ENCODE measurements around the gene TBC1D14.
A peak's percentile ranks its signal among the peaks of the same experiment; 100 is the strongest.

TBC1D14 gene

GRCh38 chr4:6942238-6942800, 32.7 kb downstream of the TBC1D14 start:
- Histone ChIP-seq H3K4me1 (ENCODE audit: control insufficient read depth, insufficient read depth, low read length) (peaks cover 69% of the 10 kb centered on the region), H3K9me3 (ENCODE audit: control insufficient read depth, insufficient read depth, low read depth, low read length) (no peaks in the 10 kb centered on the region), H3K27ac (ENCODE audit: low read depth, low read length) (no peak overlapping the region), H3K36me3 (ENCODE audit: control insufficient read depth, insufficient read depth, low read length) (no peaks in the 10 kb centered on the region), H3K4me3 (ENCODE audit: low read depth, low read length) (no peak overlapping the region), H3K9ac (ENCODE audit: low read length) (no peak overlapping the region), H3K27me3 (ENCODE audit: control insufficient read depth, insufficient read depth, low read length) (no peaks in the 10 kb centered on the region)

- Histone ChIP-seq H3K27ac (ENCODE audit: low read depth, low read length) (no peak overlapping the region), H3K27me3 (ENCODE audit: control insufficient read depth, insufficient read depth, low read length) (no peaks in the 10 kb centered on the region), H3K9ac (ENCODE audit: low read length) (no peak overlapping the region), H3K36me3 (ENCODE audit: control insufficient read depth, insufficient read depth, low read length) (no peaks in the 10 kb centered on the region), H3K4me1 (ENCODE audit: control insufficient read depth, insufficient read depth, low read length) (peaks cover 60% of the 10 kb centered on the region), H3K9me3 (ENCODE audit: control insufficient read depth, insufficient read depth, low read depth, low read length) (no peaks in the 10 kb centered on the region), H3K4me3 (ENCODE audit: low read depth, low read length) (no peak overlapping the region)
These were observed 33.6 kb downstream of the TBC1D14 start for GRCh38 chr4:6943012-6943884.

DNA sequence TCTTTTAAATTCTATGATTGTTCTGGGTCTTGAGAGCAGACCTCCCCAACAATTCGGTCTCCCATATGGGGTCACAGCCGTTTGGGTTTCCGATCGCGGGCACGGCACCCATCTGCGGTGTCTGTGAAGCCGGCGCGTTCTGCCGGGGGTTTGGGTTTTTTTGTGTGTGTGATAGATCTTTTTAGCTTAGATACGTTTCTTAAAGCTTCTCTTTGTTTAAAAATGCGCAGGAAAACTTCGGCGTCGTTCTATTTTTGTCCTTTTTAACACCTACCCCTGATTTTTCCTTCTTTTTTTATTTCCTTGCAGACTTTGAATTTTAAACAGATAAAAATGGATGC, 34.2 kb downstream of the TBC1D14 start:
- no peaks in the 10 kb centered on the region for H3K9me3 ChIP-seq (ENCODE audit: control insufficient read depth, insufficient read depth, low read depth, low read length)
- no peaks in the 10 kb centered on the region for H3K27me3 ChIP-seq (ENCODE audit: control insufficient read depth, insufficient read depth, low read length)
- no peak overlapping the region for H3K4me3 ChIP-seq (ENCODE audit: low read depth, low read length)
- peaks cover 54% of the 10 kb centered on the region for H3K4me1 ChIP-seq (ENCODE audit: control insufficient read depth, insufficient read depth, low read length)
- no peaks in the 10 kb centered on the region for H3K36me3 ChIP-seq (ENCODE audit: control insufficient read depth, insufficient read depth, low read length)
- no peak overlapping the region for H3K9ac ChIP-seq (ENCODE audit: low read length)
- no peak overlapping the region for H3K27ac ChIP-seq (ENCODE audit: low read depth, low read length)

- H3K9ac ChIP-seq (ENCODE audit: low read length): peak overlapping the region; percentile 0
- no peaks in the 10 kb centered on the region for H3K9me3 ChIP-seq (ENCODE audit: control insufficient read depth, insufficient read depth, low read depth, low read length)
- no peaks in the 10 kb centered on the region for H3K27me3 ChIP-seq (ENCODE audit: control insufficient read depth, insufficient read depth, low read length)
- peaks cover 52% of the 10 kb centered on the region for H3K4me1 ChIP-seq (ENCODE audit: control insufficient read depth, insufficient read depth, low read length)
- H3K36me3 ChIP-seq (ENCODE audit: control insufficient read depth, insufficient read depth, low read length): no peaks in the 10 kb centered on the region
- no peak overlapping the region for H3K4me3 ChIP-seq (ENCODE audit: low read depth, low read length)
- no peak overlapping the region for H3K27ac ChIP-seq (ENCODE audit: low read depth, low read length)
These were observed 34.9 kb downstream of the TBC1D14 start for GRCh38 chr4:6944301-6945051.

DNA sequence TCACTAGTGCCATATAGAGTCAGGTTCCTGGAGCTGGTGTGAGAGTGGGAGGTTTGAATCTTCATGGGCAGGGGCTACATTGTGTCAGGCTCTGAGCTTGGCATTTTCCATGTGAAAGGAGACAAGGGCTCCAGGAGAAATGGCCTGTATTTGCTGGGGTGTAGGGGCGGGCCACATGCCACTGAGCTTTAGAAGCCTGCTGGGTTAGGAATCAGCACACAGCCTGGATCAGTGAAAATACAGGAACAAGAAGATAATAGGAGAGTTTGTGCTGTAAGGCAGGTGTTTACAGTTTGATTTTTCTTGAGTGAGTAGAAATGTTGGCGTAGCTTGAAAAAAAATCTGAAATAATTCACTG, 35.4 kb downstream of the TBC1D14 start:
- Histone ChIP-seq H3K27ac (ENCODE audit: low read depth, low read length) (no peak overlapping the region), H3K9ac (ENCODE audit: low read length) (no peak overlapping the region)

DNA sequence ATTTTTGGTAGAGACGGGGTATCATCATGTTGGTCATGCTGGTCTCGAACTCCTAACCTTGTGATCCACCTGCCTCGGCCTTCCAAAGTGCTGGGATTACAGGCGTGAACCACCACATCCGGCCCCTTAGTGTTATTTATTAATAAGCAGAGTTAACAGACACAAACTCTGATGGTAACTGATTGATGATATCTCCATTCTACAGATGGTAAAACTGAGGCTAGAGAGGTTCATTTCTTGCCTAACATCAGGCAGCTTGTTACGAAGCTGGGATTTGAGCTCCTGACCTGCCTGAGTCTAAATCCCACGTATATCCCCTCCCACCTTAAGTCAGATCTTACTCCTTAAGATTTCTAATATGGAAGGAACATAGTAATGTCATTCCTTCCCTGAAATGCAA, 36.9 kb downstream of the TBC1D14 start:
- H3K27ac ChIP-seq (ENCODE audit: low read depth, low read length): no peak overlapping the region
- no peak overlapping the region for H3K4me3 ChIP-seq (ENCODE audit: low read depth, low read length)
- peaks cover 37% of the 10 kb centered on the region for H3K4me1 ChIP-seq (ENCODE audit: control insufficient read depth, insufficient read depth, low read length)
- no peaks in the 10 kb centered on the region for H3K9me3 ChIP-seq (ENCODE audit: control insufficient read depth, insufficient read depth, low read depth, low read length)
- no peaks in the 10 kb centered on the region for H3K27me3 ChIP-seq (ENCODE audit: control insufficient read depth, insufficient read depth, low read length)
- H3K36me3 ChIP-seq (ENCODE audit: control insufficient read depth, insufficient read depth, low read length): no peaks in the 10 kb centered on the region
- no peak overlapping the region for H3K9ac ChIP-seq (ENCODE audit: low read length)

More for the DNA sequence above, 35.4 kb downstream of the TBC1D14 start:
- H3K27me3 ChIP-seq (ENCODE audit: control insufficient read depth, insufficient read depth, low read length): no peaks in the 10 kb centered on the region
- H3K9me3 ChIP-seq (ENCODE audit: control insufficient read depth, insufficient read depth, low read depth, low read length): no peaks in the 10 kb centered on the region
- H3K4me3 ChIP-seq (ENCODE audit: low read depth, low read length): no peak overlapping the region
- peaks cover 48% of the 10 kb centered on the region for H3K4me1 ChIP-seq (ENCODE audit: control insufficient read depth, insufficient read depth, low read length)
- no peaks in the 10 kb centered on the region for H3K36me3 ChIP-seq (ENCODE audit: control insufficient read depth, insufficient read depth, low read length)

GRCh38 chr4:6948134-6948460, 38.5 kb downstream of the TBC1D14 start:
- Histone ChIP-seq H3K9ac (ENCODE audit: low read length) (no peak overlapping the region), H3K36me3 (ENCODE audit: control insufficient read depth, insufficient read depth, low read length) (no peaks in the 10 kb centered on the region), H3K9me3 (ENCODE audit: control insufficient read depth, insufficient read depth, low read depth, low read length) (no peaks in the 10 kb centered on the region), H3K4me1 (ENCODE audit: control insufficient read depth, insufficient read depth, low read length) (peaks cover 29% of the 10 kb centered on the region), H3K4me3 (ENCODE audit: low read depth, low read length) (no peak overlapping the region), H3K27ac (ENCODE audit: low read depth, low read length) (no peak overlapping the region), H3K27me3 (ENCODE audit: control insufficient read depth, insufficient read depth, low read length) (no peaks in the 10 kb centered on the region)

- Histone ChIP-seq H3K27me3 (ENCODE audit: control insufficient read depth, insufficient read depth, low read length) (no peaks in the 10 kb centered on the region), H3K27ac (ENCODE audit: low read depth, low read length) (no peak overlapping the region), H3K9me3 (ENCODE audit: control insufficient read depth, insufficient read depth, low read depth, low read length) (no peaks in the 10 kb centered on the region), H3K4me1 (ENCODE audit: control insufficient read depth, insufficient read depth, low read length) (peaks cover 29% of the 10 kb centered on the region), H3K36me3 (ENCODE audit: control insufficient read depth, insufficient read depth, low read length) (no peaks in the 10 kb centered on the region), H3K9ac (ENCODE audit: low read length) (peak overlapping the region; percentile 5), H3K4me3 (ENCODE audit: low read depth, low read length) (no peak overlapping the region)
These were observed 42.3 kb downstream of the TBC1D14 start for GRCh38 chr4:6951880-6952381.

DNA sequence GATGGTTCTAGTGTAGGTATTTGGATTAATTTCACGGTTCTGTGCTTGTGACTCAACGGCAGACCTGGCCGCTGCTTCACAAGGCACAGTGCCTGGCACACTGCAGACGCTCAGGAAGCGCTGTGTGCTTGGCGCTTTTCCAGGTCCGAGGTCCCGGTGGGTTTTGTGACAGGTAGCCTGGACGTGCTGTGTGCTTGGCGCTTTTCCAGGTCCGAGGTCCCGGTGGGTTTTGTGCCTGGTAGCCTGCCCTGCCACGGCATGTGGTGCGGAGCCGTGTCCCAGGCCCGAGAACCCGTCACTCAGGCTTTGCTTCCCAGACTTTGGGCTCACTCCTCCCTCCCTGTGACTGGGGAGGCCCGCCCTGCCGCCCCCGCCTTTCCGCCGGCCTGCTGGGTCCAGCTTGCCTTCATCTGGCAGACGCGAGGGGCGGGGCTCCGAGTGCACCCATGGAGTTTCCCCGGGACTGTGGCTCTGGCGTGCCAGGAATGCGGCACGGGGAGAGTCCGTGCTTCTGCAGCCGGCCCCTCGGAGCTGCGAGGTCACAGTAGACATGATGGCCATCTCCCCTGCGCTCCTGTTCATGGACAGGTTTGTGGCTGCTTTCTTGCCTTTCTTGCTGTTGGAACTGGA, 44.2 kb downstream of the TBC1D14 start:
- Histone ChIP-seq H3K9ac (ENCODE audit: low read length) (peak overlapping the region; percentile 2), H3K27ac (ENCODE audit: low read depth, low read length) (no peak overlapping the region), H3K9me3 (ENCODE audit: control insufficient read depth, insufficient read depth, low read depth, low read length) (no peaks in the 10 kb centered on the region), H3K27me3 (ENCODE audit: control insufficient read depth, insufficient read depth, low read length) (no peaks in the 10 kb centered on the region), H3K4me3 (ENCODE audit: low read depth, low read length) (no peak overlapping the region), H3K4me1 (ENCODE audit: control insufficient read depth, insufficient read depth, low read length) (peaks cover 29% of the 10 kb centered on the region), H3K36me3 (ENCODE audit: control insufficient read depth, insufficient read depth, low read length) (no peaks in the 10 kb centered on the region)

- Histone ChIP-seq H3K27ac (ENCODE audit: low read depth, low read length) (no peak overlapping the region), H3K36me3 (ENCODE audit: control insufficient read depth, insufficient read depth, low read length) (no peaks in the 10 kb centered on the region), H3K4me1 (ENCODE audit: control insufficient read depth, insufficient read depth, low read length) (peaks cover 33% of the 10 kb centered on the region), H3K9me3 (ENCODE audit: control insufficient read depth, insufficient read depth, low read depth, low read length) (no peaks in the 10 kb centered on the region), H3K4me3 (ENCODE audit: low read depth, low read length) (no peak overlapping the region), H3K27me3 (ENCODE audit: control insufficient read depth, insufficient read depth, low read length) (no peaks in the 10 kb centered on the region), H3K9ac (ENCODE audit: low read length) (no peak overlapping the region)
These were observed 45.8 kb downstream of the TBC1D14 start for GRCh38 chr4:6955261-6955911.

Measured in HUES6 (cell line).